Stimulated activated naive CD8-positive, alpha-beta T cell treated with anti-CD3 and anti-CD28 coated beads, Interleukin-15, Interleukin-2, amounts not matched to agents 100 ng/mL and 50 ng/mL, for 24 hours (primary cell): ENCODE results near the gene ABO.
"Not testable (repeated sequence)": the region's sequence is repeated elsewhere in the genome, so short reads cannot be mapped to it uniquely, and the experiment has no call there.

Experiments
- H3K27ac Mint-ChIP-seq: one replicate; pipeline ENCODE4 v1.8.0; 2021; ENCODE audit warnings: mild to moderate bottlenecking, mixed read lengths
- H3K27me3 Mint-ChIP-seq: one replicate; pipeline ENCODE4 v1.8.0; 2021; ENCODE audit warnings: mixed read lengths
- H3K36me3 Mint-ChIP-seq: one replicate; pipeline ENCODE4 v1.8.0; 2021; ENCODE audit warnings: low read depth, mixed read lengths
- H3K4me1 Mint-ChIP-seq: one replicate; pipeline ENCODE4 v1.8.0; 2021; ENCODE audit warnings: low read depth, mixed read lengths
- H3K4me3 Mint-ChIP-seq: one replicate; pipeline ENCODE4 v1.8.0; 2021; ENCODE audit warnings: mild to moderate bottlenecking, mixed read lengths
- H3K9me3 Mint-ChIP-seq: one replicate; pipeline ENCODE4 v1.8.0; 2021; ENCODE audit warnings: mixed read lengths

The ABO gene

DNA sequence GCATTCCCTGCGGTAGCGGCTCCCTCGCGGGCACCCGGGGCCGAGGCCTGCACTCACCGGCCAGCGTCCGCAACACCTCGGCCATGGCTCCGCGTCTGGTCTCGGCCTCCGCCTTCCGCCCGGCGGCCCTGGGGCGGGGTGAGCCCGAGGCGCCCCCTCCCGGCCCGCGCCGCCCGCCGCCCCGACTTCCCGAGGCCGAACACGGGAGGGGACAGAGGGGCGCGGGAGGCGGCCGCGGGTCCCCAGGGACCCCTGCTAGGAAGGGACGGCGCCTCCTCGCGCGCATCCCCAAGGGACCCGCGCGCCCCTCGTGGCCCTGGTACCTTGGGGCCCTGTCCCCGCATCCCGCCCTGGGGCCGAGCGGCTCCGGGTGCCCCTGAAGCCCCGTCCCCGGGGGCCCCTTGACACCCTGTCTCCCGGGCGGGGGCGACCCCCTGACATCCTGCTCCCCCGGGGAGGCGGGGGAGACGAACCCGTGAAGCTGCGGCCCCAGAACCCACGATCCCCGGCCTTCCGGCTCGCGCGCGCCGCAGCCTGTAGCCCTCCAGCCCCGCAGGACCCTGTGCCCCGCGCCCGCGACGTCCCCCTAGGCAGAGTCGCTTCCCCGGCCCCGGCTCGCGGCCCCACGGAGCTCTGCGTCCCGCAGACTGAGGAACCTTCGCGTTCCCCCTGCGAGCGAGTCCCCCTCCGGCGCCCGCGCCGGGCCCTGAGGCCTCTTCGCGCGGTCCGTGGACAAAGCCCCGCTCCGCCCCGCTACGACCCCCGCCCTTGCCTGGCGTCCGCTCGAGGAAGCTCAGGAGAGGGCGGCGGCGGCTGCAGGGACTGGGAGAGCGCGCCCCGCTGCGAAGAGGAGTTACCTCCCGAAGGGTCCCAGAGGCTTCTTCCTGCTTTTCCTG is at the start of gene ABO:
ABO (minus strand) TSS at position 97 of the 896 bp plus-strand sequence.
- H3K4me3 Mint-ChIP-seq = no peak within 1 kb of the TSS
- peaks cover 58% of the 10 kb centered on the region for H3K27me3 Mint-ChIP-seq
- no peaks in the 10 kb centered on the region for H3K9me3 Mint-ChIP-seq
- H3K27ac Mint-ChIP-seq = no peak within 1 kb of the TSS
- peaks cover 3% of the 10 kb centered on the region for H3K4me1 Mint-ChIP-seq
- no peaks in the 10 kb centered on the region for H3K36me3 Mint-ChIP-seq

DNA sequence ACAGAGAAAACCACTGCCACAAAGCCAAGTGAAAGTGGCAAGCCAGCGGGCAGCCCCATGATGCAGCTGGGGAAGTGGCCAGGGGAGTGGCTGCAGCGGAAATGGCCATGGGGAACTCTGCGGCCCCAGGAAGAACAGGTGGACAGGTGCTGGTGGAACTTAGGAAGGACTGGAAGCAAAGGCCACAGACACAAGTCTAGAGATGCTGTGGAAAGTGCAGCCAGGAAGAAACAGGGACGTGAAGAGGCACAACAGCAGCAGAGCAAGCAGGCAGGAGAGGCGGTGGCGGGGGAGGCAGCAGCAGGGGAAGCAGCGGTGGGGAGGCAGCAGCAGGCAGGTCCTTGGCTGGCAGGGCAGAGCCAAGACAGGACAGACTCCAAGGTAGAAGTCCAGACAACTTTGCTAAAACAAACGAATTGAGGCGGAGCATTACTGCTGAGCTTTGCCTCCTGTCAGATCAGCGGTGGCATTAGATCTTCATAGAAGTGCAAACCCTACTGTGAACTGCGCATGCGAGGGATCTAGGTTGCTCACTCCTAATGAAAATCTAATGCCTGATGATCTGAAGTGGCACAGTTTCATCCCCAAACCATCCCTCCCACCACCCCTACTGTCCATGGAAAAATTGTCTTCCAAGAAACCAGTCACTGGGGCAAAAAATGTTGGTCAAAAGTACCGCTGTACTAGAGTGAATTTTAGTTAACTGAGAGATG is 49.1 kb upstream of the ABO start:
- Mint-ChIP-seq H3K36me3 (no peaks in the 10 kb centered on the region), H3K9me3 (no peaks in the 10 kb centered on the region), H3K4me1 (no peaks in the 10 kb centered on the region), H3K27me3 (no peaks in the 10 kb centered on the region), H3K4me3 (no peak overlapping the region), H3K27ac (no peak overlapping the region)

DNA sequence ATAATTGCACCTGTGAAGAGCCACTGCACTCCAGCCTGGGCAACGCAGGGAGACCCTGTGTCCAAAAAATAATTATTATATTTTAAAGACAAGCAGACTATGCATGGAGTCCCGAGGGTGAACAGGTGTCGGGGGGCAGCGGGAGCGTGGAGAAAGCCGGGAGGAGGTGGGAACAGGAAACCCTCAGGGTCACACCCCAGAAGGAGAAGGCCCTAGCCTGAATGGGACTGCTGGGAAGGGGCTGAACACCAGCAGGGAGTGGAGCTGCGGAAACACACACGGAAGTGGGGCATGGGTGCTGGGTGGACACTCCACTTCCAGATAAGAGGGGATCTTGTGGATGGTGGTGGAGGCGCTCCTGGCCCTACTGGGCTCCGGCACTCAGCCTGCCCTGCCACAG is 48.2 kb upstream of the ABO start:
- no peaks in the 10 kb centered on the region for H3K9me3 Mint-ChIP-seq
- H3K27ac Mint-ChIP-seq = no peak overlapping the region
- H3K36me3 Mint-ChIP-seq = no peaks in the 10 kb centered on the region
- no peaks in the 10 kb centered on the region for H3K4me1 Mint-ChIP-seq
- no peak overlapping the region for H3K4me3 Mint-ChIP-seq
- H3K27me3 Mint-ChIP-seq = no peaks in the 10 kb centered on the region

DNA sequence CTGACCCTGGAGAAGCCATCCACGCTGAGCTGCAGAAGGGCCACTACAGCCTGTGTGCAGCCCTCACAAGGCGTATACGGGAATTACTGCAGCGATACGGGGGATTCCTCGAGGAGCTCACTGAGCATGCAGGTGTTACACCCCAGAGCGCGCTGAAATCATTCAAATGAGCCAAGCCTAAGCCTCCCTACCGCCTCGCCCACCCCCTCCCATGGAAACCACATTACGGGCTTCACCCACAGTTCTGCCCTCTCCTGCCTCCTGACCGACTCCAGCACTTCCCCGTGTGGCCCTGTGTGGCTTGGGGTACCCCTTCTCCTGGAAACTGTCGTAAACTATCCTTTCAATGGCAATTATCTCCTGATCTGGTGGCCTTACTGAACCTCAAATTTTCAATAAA is 47.7 kb upstream of the ABO start:
- Mint-ChIP-seq H3K9me3 (no peaks in the 10 kb centered on the region), H3K27me3 (no peaks in the 10 kb centered on the region), H3K27ac (no peak overlapping the region), H3K4me1 (no peaks in the 10 kb centered on the region), H3K4me3 (no peak overlapping the region), H3K36me3 (no peaks in the 10 kb centered on the region)

DNA sequence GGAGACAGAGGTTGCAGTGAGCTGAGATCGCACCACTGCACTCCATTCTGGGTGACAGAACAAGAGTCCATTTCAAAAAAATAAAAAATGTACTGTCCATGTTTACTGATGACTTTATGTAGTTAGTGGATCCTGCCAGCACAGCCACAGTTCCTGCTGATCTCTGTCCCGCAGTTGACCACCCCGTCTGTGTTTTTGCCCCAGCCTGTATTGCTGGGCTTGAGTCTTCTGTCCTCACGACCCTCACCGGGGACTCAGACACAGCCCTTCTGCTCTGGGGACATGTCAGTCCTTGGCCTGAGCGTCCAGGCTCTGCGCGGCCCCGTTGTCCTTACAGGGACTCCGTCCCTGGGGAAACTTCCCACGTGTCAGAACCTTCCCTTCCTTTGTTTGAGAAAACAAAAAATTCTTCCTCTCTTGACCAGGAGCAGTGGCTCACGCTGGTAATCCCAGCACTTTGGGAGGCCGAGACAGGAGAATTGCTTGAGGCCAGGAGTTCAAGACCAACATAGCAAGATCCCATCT is 46.5 kb upstream of the ABO start:
- Mint-ChIP-seq H3K4me3 (no peak overlapping the region), H3K36me3 (no peaks in the 10 kb centered on the region), H3K27me3 (no peaks in the 10 kb centered on the region), H3K27ac (no peak overlapping the region), H3K4me1 (no peaks in the 10 kb centered on the region), H3K9me3 (no peaks in the 10 kb centered on the region)

DNA sequence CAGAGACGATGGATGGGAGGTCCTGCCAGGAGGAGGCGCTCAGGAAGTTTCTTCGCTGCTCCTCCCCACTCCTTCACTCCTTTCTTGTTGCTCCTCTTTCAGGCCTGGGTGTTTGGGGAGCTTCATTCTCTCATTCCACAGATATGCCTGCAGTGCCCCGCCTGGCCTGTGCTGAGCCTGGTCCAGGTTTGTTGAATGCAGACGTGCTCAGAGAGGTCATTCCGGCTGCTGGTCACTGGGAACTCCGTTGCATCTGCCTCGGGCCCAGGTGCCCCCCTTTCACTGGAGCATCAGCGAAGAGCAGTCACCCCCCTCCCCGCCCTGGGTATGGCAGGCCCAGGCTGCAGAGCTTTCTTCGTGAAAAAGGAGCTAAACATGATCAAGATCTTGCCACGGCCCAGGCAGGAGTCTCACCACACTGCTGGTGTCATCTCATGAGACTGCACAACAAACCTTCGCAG is 45.5 kb upstream of the ABO start:
- no peaks in the 10 kb centered on the region for H3K9me3 Mint-ChIP-seq
- H3K27ac Mint-ChIP-seq = no peak overlapping the region
- H3K4me1 Mint-ChIP-seq = no peaks in the 10 kb centered on the region
- no peaks in the 10 kb centered on the region for H3K27me3 Mint-ChIP-seq
- no peaks in the 10 kb centered on the region for H3K36me3 Mint-ChIP-seq
- H3K4me3 Mint-ChIP-seq = no peak overlapping the region

DNA sequence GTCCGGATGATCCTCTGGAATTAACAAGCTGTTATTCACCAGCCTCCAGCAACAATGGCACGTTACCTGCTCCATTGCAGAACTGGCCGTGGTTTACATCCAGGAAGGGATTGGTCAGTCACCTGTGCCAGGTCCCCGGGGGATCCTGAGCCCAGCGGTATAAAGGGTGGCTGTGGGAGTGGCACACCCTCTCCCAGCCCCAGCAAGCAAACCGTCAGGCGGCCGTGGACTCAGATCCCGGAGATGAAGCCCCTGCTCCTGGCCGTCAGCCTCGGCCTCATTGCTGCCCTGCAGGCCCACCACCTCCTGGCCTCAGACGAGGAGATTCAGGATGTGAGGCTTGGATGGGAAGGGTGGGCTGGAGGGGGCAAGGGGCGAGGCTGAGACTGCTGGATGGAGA is 42.5 kb upstream of the ABO start:
- not testable (repeated sequence) for H3K9me3 Mint-ChIP-seq, H3K4me1 Mint-ChIP-seq, H3K4me3 Mint-ChIP-seq, H3K27me3 Mint-ChIP-seq, H3K36me3 Mint-ChIP-seq, H3K27ac Mint-ChIP-seq

DNA sequence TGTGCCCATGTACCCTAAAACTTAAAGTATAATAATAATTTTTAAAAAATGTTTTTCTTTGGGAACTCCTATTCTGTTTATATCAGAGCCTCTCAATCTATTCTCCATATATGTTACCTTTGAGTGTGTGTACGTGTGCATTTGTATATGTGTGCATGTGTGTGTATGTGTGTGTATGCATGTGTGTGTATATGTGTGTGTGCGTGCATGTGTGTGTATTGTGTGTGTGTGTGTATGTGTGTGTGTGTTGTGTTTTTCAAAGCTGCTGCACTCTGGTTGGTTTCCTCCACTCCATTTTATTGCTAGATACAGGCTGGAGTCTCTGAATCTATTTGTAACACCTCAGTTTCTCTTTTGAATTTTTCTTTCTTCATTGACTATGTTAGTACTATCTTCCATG is 41.0 kb upstream of the ABO start:
- H3K27me3 Mint-ChIP-seq = no peaks in the 10 kb centered on the region
- H3K4me3 Mint-ChIP-seq = no peak overlapping the region
- no peaks in the 10 kb centered on the region for H3K9me3 Mint-ChIP-seq
- no peaks in the 10 kb centered on the region for H3K36me3 Mint-ChIP-seq
- H3K4me1 Mint-ChIP-seq = no peaks in the 10 kb centered on the region
- H3K27ac Mint-ChIP-seq = no peak overlapping the region

DNA sequence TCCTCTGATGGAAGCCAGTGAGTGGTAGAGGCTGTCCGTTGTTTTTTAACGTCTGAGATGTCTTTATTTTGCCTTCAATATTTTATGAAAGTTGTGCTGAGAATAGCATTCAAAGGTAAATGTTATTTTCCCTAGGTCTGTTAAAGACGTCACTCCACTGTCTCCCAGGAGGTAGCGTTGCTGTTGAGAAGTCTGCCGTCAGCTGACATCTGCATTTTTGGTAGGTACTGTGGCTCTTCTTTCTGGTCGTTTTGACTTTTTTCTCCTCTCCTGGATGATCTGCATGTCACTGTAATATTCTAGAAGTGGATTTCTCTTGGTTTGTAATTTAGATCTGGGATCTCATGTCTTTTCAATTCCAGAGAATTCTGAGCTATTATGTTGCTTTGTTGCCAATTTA is 34.6 kb upstream of the ABO start:
- Mint-ChIP-seq H3K36me3 (no peaks in the 10 kb centered on the region), H3K27me3 (peaks cover 15% of the 10 kb centered on the region), H3K4me3 (no peak overlapping the region), H3K4me1 (no peaks in the 10 kb centered on the region), H3K9me3 (no peaks in the 10 kb centered on the region), H3K27ac (no peak overlapping the region)

DNA sequence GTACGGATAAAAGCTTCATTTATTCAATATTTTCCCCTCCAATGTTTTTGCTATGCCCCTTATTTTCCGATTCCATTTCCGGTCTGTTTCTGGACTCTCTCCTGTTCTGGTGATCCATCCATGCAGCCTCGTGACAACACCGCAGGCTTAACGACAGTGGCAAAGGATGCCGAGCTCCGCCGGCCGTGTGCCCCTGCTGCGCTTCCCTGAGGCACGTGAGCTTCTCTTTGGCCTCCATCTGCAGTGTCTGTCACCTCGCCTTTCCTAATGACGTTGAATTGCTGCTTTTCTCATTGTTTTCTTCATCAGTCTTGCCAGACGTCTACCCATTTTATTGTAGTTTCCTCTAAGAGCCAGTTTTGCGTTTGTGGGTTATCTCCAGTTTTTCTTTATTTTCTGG is 32.3 kb upstream of the ABO start:
- H3K27ac Mint-ChIP-seq = no peak overlapping the region
- no peaks in the 10 kb centered on the region for H3K9me3 Mint-ChIP-seq
- peaks cover 15% of the 10 kb centered on the region for H3K27me3 Mint-ChIP-seq
- no peak overlapping the region for H3K4me3 Mint-ChIP-seq
- H3K36me3 Mint-ChIP-seq = no peaks in the 10 kb centered on the region
- no peaks in the 10 kb centered on the region for H3K4me1 Mint-ChIP-seq

DNA sequence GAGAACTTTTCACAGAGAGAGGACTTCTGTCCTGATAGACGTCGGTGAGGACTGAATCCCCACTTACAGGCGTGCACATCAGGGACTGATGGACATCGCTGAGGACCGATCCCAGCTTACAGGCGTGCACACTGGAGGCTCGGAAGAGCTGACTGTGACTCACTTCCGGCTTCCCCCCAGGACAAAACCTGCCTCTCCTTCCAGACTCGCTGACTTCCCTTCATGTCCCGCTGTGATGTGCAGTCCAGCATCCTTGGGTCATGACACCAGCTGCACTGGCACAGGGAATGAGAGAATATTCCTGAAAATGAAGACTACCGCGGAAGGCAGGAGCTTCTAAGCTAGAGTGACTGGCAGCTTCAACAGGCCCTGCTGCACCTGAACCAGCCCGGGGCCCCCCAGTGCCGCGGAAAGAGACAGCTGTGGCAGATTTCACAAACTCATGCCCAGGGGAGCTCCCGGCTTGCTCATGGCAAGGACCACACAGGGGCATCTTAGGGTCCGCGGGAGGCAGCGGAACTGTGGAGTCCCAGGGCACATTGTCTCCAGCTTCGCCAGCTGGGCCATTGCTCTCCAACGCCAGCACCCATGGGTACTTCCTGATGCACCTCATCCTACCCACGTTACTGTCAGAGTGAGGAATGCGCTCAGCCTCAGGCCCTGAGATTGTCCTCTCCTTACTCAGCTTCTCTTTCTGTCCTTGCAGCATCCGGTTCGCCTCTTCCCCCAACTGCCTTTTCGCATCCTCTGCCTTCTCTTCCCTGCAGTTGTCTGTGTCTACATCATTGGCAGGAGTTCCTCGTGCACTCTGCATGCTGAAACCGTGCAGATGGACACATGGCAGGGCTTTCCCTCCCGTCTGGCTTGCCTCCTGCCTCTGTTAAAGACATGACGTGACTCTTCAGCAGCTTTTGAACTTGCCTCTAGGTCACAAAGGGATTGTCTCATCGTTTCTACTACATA is 31.5 kb upstream of the ABO start:
- H3K27me3 Mint-ChIP-seq = peaks cover 15% of the 10 kb centered on the region
- H3K9me3 Mint-ChIP-seq = no peaks in the 10 kb centered on the region
- H3K36me3 Mint-ChIP-seq = no peaks in the 10 kb centered on the region
- H3K4me3 Mint-ChIP-seq = no peak overlapping the region
- no peak overlapping the region for H3K27ac Mint-ChIP-seq
- no peaks in the 10 kb centered on the region for H3K4me1 Mint-ChIP-seq

DNA sequence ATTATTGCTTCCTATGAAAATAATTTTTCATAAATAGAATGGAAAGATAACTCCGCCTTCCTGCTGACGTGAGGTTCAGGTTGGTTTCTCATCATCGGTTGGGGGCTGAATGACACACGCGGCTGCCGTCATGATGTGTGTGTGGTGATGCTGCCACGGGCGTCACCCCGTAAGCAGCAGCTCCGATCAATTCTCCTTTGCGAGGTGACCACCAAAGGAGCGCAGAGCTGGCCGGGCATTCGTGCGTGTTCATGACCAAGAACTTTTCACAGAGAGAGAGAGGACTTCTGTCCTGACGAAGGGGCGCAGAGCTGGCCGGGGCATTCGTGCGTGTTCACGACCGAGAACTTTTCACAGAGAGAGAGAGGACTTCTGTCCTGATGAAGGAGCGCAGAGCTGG is 30.7 kb upstream of the ABO start:
- Mint-ChIP-seq H3K9me3 (no peaks in the 10 kb centered on the region), H3K36me3 (no peaks in the 10 kb centered on the region), H3K27me3 (peaks cover 15% of the 10 kb centered on the region), H3K27ac (no peak overlapping the region), H3K4me1 (no peaks in the 10 kb centered on the region), H3K4me3 (no peak overlapping the region)

DNA sequence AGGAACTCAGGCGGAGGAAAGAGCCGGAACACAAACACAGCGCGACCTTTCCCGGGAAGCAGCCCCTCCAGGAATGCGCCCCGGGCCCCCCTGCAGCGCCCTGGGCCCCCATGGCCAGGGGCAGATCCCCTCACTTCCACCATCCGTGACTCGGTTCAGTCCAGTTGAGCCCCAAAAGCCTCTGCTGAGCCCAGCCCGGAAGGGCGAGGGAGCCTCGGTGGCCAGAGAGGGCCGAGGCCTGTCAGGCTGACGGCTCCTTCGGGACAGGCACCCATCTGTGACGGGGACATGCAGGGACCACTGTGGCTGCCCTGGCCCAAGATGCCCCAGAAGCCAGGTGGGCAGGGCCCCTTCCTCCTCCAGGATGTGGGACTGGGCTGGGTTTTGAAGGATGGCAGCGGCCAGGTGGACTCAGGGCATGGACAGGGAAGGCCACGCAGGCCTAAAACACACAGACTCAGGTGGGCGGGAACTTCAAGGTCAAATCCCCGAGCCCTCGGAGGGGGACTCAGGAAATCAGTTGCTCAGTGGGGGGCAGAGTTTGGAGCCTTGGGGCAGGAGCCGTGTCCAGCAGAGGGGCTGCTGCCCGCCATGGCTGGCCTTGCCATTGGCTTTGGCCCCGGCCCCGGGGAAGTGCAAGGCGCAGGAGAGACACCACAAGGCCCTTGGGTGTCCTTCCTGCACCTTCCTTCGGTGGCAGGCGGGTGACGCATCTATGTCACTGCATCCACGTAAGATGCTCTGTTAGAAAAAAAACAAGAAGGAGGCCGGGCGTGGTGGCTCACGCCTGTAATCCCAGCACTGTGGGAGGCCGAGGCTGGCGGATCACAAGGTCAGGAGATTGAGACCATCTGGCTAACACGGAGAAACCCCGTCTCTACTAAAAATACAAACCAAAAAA is 29.7 kb upstream of the ABO start:
- peaks cover 15% of the 10 kb centered on the region for H3K27me3 Mint-ChIP-seq
- no peaks in the 10 kb centered on the region for H3K4me1 Mint-ChIP-seq
- no peaks in the 10 kb centered on the region for H3K9me3 Mint-ChIP-seq
- H3K4me3 Mint-ChIP-seq = no peak overlapping the region
- no peaks in the 10 kb centered on the region for H3K36me3 Mint-ChIP-seq
- no peak overlapping the region for H3K27ac Mint-ChIP-seq

DNA sequence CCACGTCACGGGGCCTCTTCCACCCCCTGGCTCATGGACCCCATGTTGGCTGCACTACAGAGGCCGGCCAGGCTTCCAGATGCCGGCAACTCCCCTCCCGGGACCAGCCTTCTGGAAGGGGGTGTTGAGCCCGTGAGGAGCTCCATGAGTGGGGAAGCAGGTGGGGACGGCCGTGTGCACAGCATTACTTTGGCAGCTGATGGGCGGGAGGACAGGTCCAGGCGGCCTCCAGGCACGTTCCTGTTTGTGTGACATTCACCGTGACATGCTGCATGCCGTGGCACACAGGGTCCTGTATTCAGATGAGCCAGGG is 29.1 kb upstream of the ABO start:
- no peaks in the 10 kb centered on the region for H3K36me3 Mint-ChIP-seq

More for the DNA sequence above, 29.1 kb upstream of the ABO start:
- Mint-ChIP-seq H3K4me3 (no peak overlapping the region), H3K27ac (no peak overlapping the region), H3K27me3 (peaks cover 13% of the 10 kb centered on the region), H3K9me3 (no peaks in the 10 kb centered on the region), H3K4me1 (no peaks in the 10 kb centered on the region)
